Measurements from ENCODE around the gene IL3.

DNA sequence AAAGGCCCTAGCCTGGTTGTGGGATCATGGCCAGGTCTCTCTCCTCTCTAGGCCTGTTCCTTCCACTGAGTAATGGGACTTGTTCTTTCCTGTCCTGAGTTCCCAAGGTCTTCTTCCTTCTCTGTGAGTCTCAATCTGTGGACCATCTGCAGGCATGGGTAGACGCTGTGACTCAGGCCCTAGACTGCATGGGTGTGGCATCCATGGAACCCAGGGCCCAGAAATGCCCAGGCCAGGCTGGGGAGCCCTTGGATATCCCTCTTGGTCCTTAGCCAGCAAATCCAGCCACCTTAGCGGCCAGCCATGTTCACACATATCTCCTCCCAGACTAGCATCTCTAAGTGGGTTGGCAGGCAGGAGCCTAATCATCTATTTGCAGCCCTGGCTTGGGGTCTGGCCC lies 46.7 kb upstream of the IL3 start:
- TF ChIP-seq, protein P1, sequence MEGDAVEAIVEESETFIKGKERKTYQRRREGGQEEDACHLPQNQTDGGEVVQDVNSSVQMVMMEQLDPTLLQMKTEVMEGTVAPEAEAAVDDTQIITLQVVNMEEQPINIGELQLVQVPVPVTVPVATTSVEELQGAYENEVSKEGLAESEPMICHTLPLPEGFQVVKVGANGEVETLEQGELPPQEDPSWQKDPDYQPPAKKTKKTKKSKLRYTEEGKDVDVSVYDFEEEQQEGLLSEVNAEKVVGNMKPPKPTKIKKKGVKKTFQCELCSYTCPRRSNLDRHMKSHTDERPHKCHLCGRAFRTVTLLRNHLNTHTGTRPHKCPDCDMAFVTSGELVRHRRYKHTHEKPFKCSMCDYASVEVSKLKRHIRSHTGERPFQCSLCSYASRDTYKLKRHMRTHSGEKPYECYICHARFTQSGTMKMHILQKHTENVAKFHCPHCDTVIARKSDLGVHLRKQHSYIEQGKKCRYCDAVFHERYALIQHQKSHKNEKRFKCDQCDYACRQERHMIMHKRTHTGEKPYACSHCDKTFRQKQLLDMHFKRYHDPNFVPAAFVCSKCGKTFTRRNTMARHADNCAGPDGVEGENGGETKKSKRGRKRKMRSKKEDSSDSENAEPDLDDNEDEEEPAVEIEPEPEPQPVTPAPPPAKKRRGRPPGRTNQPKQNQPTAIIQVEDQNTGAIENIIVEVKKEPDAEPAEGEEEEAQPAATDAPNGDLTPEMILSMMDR (IDR thresholded peaks at IDR 0.05), result no peak
- no peak for TF ChIP-seq POLR2A (IDR thresholded peaks at IDR 0.05)

Data from thyroid gland (tissue), 4 donors.